Spleen (tissue), 11 donors: ENCODE data around the gene MKRN1. TPM values are rescaled to one million over a fixed set of nuclear protein-coding genes. Genes with fewer than 3 reads are reported as not detected.

ENCODE experiments used
- DNase-seq: peaks from one replicate; pipeline ENCODE4 v3.0.0-alpha.2; 2020
- H3K27ac ChIP-seq, 8 donors: fragments of 200-600 bp; sonication (generic) in 7 of 8; 1 replicate in 4 of 8; 2 replicates in 4 of 8; pipeline versions ENCODE4 v1.5.0 to v1.8.0; 2016 to 2021; ENCODE audit warnings: inconsistent platforms in 4 of 8, mild to moderate bottlenecking in 4 of 8, moderate library complexity in 1 of 8
- H3K27me3 ChIP-seq, 7 donors: fragments of 200-600 bp; sonication (generic) in 6 of 7; replicated peaks in 1 of 7; 1 replicate in 4 of 7; 2 replicates in 3 of 7; pipeline versions ENCODE4 v1.5.0 to v1.8.0; 2016 to 2021; ENCODE audit warnings: inconsistent platforms in 3 of 7, mild to moderate bottlenecking in 1 of 7
- H3K36me3 ChIP-seq, 6 donors: fragments of 200-600 bp; sonication (generic) in 5 of 6; 1 replicate in 4 of 6; 2 replicates in 2 of 6; pipeline versions ENCODE4 v1.5.0 to v1.8.0; 2016 to 2021; ENCODE audit warnings: inconsistent platforms in 2 of 6
- H3K4me1 ChIP-seq, 6 donors: fragments of 200-600 bp; sonication (generic) in 5 of 6; 1 replicate in 3 of 6; 2 replicates in 3 of 6; pipeline versions ENCODE4 v1.5.0 to v1.8.0; 2016 to 2021; ENCODE audit warnings: inconsistent platforms in 3 of 6
- H3K4me3 ChIP-seq, 8 donors: fragments of 200-600 bp; sonication (generic) in 7 of 8; 1 replicate in 4 of 8; 2 replicates in 4 of 8; pipeline versions ENCODE4 v1.5.0 to v1.8.0; 2016 to 2021; ENCODE audit warnings: inconsistent platforms in 4 of 8, mild to moderate bottlenecking in 4 of 8, moderate library complexity in 2 of 8
- H3K9me3 ChIP-seq, 8 donors: fragments of 200-600 bp; sonication (generic) in 7 of 8; 1 replicate in 4 of 8; 2 replicates in 4 of 8; pipeline versions ENCODE4 v1.5.0 to v1.8.0; 2016 to 2021; ENCODE audit warnings: inconsistent platforms in 4 of 8
- CTCF ChIP-seq, 11 experiments: fragments of 200-600 bp in 7 of 11; fragments of 450-650 bp in 4 of 11; sonication (generic) in 4 of 11; IDR thresholded peaks in 8 of 11; conservative IDR thresholded peaks in 3 of 11; 1 replicate in 7 of 11; 2 replicates in 4 of 11; pipeline versions ENCODE4 v1.4.0 to v1.8.0; 2016 to 2021; ENCODE audit warnings: antibody characterized with exemption in 11 of 11, inconsistent platforms in 4 of 11, mild to moderate bottlenecking in 1 of 11
- POLR2A ChIP-seq, 3 donors: fragments of 450-650 bp; IDR thresholded peaks; one replicate each; pipeline ENCODE4 v1.5.1; 2017; ENCODE audit warnings: antibody characterized with exemption in 3 of 3, mild to moderate bottlenecking in 1 of 3
- POLR2AphosphoS5 ChIP-seq, 3 donors: sonication (generic); formaldehyde crosslinking; IDR thresholded peaks; one replicate each; pipeline ENCODE4 v1.5.1; 2017; ENCODE audit warnings: antibody characterized with exemption in 3 of 3
- WGBS, 5 donors: extraction: QIAGEN DNeasy Blood & Tissue Kit in 3 of 5; methylation state at CpG; one replicate each; pipeline versions ENCODE4 v1.1.5 to v1.1.7; 2013 to 2018; 5-methylcytosine and 5-hydroxymethylcytosine counted together
- intact Hi-C: fragments of 100-400 bp; cut with DNase I; formaldehyde crosslinking; loops from one replicate; pipeline ENCODE4 v1.15.0; 2023; ENCODE audit warnings: low total_unique reads
- polyA plus RNA-seq, 3 donors: library from polyadenylated mRNA; stranded (reverse); fragments of 200-250 nt; gene quantifications; one replicate each; pipeline ENCODE4 v1.2.1, GENCODE V29; 2013
- total RNA-seq, 7 donors: library from RNA; depleted of rRNA in 3 of 7; stranded (reverse); fragments of >200 nt in 3 of 7; fragmentation: NEBNext Ultra II Directional in 4 of 7; extraction: Animal tissue kit (Norgen Biotek cat#: 25700) in 4 of 7; gene quantifications; one replicate each; pipeline versions ENCODE4 v1.1.0 to v1.2.1, GENCODE V29; 2016 to 2021
- donor health status: healthy with polysubstance abuse.
- donor health status: DM: no; HTN: no; CAD: no; lungs with moderate emphysema.
- donor health status: DM: no; HTN: no; CAD: no.
- donor health status: Bipolar disorder and iron deficiency.
- donor health status: healthy.
- donor health status: DM: no; HTN: no; CAD: no.
- donor health status: DM: yes; HTN: yes; CAD: no.

The MKRN1 gene
- total and polyA plus RNA-seq, 10 donors: 41.8 to 179 (median 101) TPM

GRCh38 chr7:140525743-140526142, 46.4 kb upstream of the MKRN1 start:
- DNase-seq: no peak
- Histone ChIP-seq H3K27ac (peak overlapping the region in 4 of 8 donors; percentile 51 to 67 (median 61)), H3K4me3 (no peak overlapping the region), H3K9me3 (no peaks in the 10 kb centered on the region), H3K36me3 (peaks cover 0 to 12% (median 0%) of the 10 kb centered on the region in 6 donors), H3K4me1 (peaks cover 0 to 41% (median 13%) of the 10 kb centered on the region in 6 donors), H3K27me3 (peaks cover 0 to 11% (median 0%) of the 10 kb centered on the region in 7 donors)
- 31 to 82% (median 73%) methylated on average over 10 of the region's 10 CpGs for WGBS, 5 donors
- no peak for TF ChIP-seq CTCF (IDR thresholded peaks at IDR 0.05 in 8 of 11, conservative IDR thresholded peaks at IDR 0.05 in 3 of 11)
- TF ChIP-seq POLR2AphosphoS5 (IDR thresholded peaks at IDR 0.05): no peak
- TF ChIP-seq POLR2A (IDR thresholded peaks at IDR 0.05): no peak
- intact Hi-C loops: no loop called here

GRCh38 chr7:140521421-140521820, 42.1 kb upstream of the MKRN1 start:
- Histone ChIP-seq H3K4me3 (no peak overlapping the region), H3K27me3 (peaks cover 0 to 10% (median 0%) of the 10 kb centered on the region in 7 donors), H3K9me3 (no peaks in the 10 kb centered on the region), H3K4me1 (peaks cover 0 to 46% (median 17%) of the 10 kb centered on the region in 6 donors), H3K36me3 (peaks cover 0 to 13% (median 0%) of the 10 kb centered on the region in 6 donors), H3K27ac (peak overlapping the region in 1 of 8 donors; percentile 30)
- TF ChIP-seq POLR2AphosphoS5 (IDR thresholded peaks at IDR 0.05) (no peak), POLR2A (IDR thresholded peaks at IDR 0.05) (no peak), CTCF (IDR thresholded peaks at IDR 0.05 in 8 of 11, conservative IDR thresholded peaks at IDR 0.05 in 3 of 11) (no peak)
- WGBS, 5 donors: 88 to 94% (median 90%) methylated on average over 3 of the region's 3 CpGs
- intact Hi-C loops: no loop called here
- no peak for DNase-seq

GRCh38 chr7:140519007-140519399, 39.7 kb upstream of the MKRN1 start:
- 65 to 83% (median 79%) methylated on average over 7 of the region's 7 CpGs for WGBS, 5 donors
- intact Hi-C loops: loop anchor here (2.0 kb wide), 1 partner anchor 134 kb away; no protein-coding TSS in a partner anchor
- no peaks in the 10 kb centered on the region for H3K9me3 ChIP-seq
- no peak for TF ChIP-seq POLR2AphosphoS5 (IDR thresholded peaks at IDR 0.05)
- H3K27me3 ChIP-seq: peaks cover 0 to 10% (median 0%) of the 10 kb centered on the region in 7 donors
- no peak for DNase-seq
- peak overlapping the region in 6 of 8 donors; percentile 20 to 74 (median 54) for H3K27ac ChIP-seq
- peaks cover 0 to 23% (median 9%) of the 10 kb centered on the region in 6 donors for H3K4me1 ChIP-seq
- peaks cover 0 to 13% (median 0%) of the 10 kb centered on the region in 6 donors for H3K36me3 ChIP-seq
- no peak overlapping the region for H3K4me3 ChIP-seq

- Histone ChIP-seq H3K9me3 (no peaks in the 10 kb centered on the region), H3K27me3 (peaks cover 0 to 10% (median 0%) of the 10 kb centered on the region in 7 donors), H3K4me3 (no peak overlapping the region), H3K27ac (peak overlapping the region in 6 of 8 donors; percentile 20 to 74 (median 54)), H3K36me3 (peaks cover 0 to 13% (median 0%) of the 10 kb centered on the region in 6 donors), H3K4me1 (peaks cover 0 to 18% (median 9%) of the 10 kb centered on the region in 6 donors)
- DNase-seq: no peak
- WGBS, 5 donors: 83 to 88% (median 85%) methylated on average over 15 of the region's 15 CpGs
- intact Hi-C loops: loop anchor here (2.0 kb wide), 1 partner anchor 134 kb away; no protein-coding TSS in a partner anchor
- no peak for TF ChIP-seq POLR2AphosphoS5 (IDR thresholded peaks at IDR 0.05)
- TF ChIP-seq CTCF (IDR thresholded peaks at IDR 0.05 in 8 of 11, conservative IDR thresholded peaks at IDR 0.05 in 3 of 11): no peak
- no peak for TF ChIP-seq POLR2A (IDR thresholded peaks at IDR 0.05)
Measured at GRCh38 chr7:140518370-140519006, 39.2 kb upstream of the MKRN1 start.
